GM19438 (cell line): ENCODE results near the gene MRPS11.
"Not testable (repeated sequence)": the region's sequence is repeated elsewhere in the genome, so short reads cannot be mapped to it uniquely, and the experiment has no call there.

ENCODE experiments used
- ATAC-seq: cut with Tn5 transposase; IDR thresholded peaks from one replicate; pipeline ENCODE4 v1.9.1; 2021; ENCODE audit warnings: low read depth; ENCODE audit not compliant: unreplicated experiment

MRPS11 gene

GRCh38 chr15:88487796-88488523 lies 20.5 kb downstream of the MRPS11 start:
- no peak for ATAC-seq

DNA sequence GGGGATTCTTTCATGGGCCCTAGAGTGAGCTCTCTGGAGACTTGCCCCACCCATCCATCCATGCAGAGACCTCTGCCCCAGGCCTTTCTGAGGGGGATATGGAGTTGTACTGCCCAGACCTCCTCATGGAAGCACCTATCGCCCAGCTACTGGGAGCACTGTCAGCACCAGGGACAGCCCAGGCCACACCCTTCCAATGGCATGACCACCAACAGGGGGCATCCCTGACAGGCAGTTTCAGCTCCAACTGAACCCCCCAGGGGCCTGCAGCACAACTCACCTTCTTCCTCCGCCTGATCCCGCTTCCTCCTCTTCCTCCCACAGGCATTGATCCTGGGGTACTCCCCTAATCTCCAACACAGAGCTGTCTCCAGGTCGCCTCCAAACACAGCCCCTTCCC lies 21.8 kb downstream of the MRPS11 start:
- ATAC-seq = no peak

DNA sequence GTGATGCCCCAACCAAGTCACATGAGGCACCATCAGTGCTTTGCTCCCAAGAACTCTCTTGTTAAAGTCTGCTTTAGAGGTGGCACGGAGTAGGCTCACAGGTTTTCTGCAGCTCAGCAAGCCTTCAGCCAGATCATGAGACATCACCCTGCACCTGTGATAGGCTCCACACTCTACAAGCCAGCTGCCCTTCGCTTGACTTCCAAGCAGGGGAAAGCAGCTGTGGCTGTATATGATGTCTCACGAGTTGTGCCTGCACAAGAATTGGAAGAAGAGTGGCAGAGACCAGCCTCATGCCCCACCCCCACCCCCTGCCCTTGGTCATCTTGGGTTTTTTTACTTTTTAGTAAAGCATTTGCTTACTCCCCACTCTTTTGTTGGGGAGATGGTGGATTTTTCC lies 22.5 kb downstream of the MRPS11 start:
- ATAC-seq = no peak

- no peak for ATAC-seq
Observed at GRCh38 chr15:88491158-88491557, 23.6 kb downstream of the MRPS11 start.

- no peak for ATAC-seq
Observed at GRCh38 chr15:88493844-88494243, 26.3 kb downstream of the MRPS11 start.

DNA sequence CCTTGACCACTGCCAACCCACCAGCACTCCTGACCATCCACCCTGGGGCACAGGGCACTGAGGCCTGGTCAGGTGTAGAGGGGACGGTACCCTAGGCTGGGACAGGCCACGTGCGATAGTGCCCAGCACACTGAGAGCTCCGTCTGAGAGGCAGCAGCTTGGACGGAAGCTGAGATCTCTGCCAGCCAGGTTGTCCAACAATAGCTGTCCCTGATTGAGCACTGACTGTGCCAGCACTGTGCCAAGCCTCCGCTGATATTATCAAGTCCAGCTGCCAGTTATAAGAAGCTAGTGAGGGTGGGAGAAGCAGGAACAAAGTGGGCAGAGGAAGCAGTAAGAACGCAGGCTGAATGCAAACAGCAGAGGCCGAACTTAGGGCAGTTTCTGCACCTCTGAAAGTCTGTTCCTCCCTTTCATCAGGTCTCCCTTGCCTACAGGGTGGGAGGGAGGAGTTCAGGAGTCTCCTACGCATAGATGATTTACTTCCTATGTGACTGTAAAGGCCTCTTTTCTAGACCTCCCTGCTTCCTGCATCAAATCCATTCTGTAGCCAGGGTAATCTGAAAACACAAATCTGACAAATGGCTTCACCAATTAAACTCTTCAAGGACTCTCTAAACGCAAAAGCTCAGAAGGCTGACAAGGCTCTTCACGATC lies 29.7 kb downstream of the MRPS11 start:
- ATAC-seq = no peak

DNA sequence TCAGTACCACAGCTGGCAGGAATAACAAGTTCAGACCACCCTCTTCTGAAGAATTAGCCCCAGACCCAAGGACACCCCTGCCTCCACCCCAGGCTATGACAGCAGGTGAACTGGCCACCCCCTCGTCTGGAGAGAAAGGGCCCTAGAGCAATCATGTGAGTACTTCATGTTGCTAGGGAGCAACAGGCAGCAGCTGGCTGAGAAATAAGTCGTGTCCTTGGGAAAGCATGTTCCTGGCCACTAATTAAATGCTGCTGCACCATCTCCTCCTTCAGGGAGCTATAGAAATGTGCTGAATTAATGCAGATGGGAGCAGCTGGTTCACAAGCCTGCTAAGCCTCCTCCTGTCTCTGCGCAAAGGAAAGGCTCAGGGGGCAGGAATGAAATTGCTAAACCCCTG lies 31.5 kb downstream of the MRPS11 start:
- no peak for ATAC-seq

DNA sequence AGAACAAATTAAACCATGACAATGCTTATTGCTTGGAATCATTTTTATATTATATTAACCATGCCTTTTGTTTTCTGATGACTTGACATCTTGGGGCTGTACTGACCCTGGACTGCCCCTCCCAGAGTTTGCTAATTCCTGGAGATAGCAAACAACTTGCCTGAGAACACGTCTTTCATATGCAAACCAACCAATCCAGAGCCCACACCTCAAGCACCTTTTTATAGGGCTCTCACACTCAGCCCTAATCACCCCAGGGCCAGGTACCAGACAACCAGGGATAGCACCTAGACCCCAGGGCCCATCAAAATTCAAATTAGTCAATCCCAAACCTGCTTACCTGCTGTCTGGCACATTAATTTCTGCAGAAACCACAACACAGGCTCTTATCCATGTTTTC lies 36.9 kb downstream of the MRPS11 start:
- ATAC-seq = no peak

DNA sequence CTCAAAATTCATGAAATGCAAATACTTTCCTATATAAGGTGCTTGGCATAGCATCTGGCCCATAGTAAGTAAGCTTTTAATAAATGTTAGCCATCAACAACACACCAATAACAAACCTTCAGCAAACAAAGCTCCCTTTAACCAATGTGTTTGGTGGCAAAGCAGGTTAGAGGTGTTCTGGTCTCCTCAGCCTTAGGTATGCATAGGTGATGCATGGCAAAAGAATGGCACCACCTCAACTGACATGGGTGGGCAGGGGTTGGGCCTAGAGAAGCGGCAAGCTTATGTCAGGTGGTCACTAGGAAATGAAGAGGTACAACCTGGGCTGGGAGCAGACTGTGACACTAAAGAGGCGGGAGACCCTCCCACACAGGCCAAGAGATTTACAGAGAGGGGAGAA lies 38.2 kb downstream of the MRPS11 start:
- ATAC-seq = no peak

DNA sequence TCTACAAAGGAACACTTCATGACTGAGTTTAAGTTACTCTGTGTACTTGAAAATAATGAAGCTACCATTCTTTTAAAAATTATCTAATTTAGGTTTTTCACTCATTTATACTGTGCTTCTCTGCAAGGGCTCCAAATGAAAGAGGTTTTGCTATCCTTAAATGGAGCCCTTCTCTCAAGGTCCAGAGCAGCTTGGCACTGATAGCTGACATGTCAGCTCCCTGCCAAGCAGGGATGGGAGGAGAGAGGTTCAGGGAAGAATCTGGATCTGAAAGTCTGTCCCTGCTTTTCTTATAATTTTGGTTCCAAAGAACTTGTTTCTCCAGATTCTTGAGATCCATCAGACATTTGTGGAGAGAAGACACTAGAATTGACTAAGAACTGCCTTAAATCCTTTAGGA lies 39.1 kb downstream of the MRPS11 start:
- no peak for ATAC-seq

GRCh38 chr15:88509321-88509720 lies 41.8 kb downstream of the MRPS11 start:
- ATAC-seq = no peak

GRCh38 chr15:88509964-88510363 lies 42.5 kb downstream of the MRPS11 start:
- ATAC-seq = no peak

DNA sequence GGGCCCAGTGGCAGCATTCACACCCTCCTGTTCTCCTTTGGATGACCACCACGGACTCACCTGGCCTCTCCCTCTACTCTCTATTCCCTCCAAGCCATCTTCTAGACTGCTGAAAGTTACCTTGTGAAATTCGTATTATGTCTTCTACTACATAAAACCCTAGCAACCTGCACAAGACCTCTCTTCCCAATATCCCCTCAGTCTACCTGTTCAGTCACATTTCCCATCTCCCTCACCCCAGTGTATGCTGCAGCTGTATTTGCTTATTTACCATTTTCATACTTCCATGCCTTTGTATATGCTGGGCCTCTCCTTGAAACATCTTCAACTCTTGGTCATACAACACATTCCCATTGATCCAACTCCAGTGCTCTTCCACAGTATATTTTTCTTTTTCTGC lies 43.7 kb downstream of the MRPS11 start:
- no peak for ATAC-seq

DNA sequence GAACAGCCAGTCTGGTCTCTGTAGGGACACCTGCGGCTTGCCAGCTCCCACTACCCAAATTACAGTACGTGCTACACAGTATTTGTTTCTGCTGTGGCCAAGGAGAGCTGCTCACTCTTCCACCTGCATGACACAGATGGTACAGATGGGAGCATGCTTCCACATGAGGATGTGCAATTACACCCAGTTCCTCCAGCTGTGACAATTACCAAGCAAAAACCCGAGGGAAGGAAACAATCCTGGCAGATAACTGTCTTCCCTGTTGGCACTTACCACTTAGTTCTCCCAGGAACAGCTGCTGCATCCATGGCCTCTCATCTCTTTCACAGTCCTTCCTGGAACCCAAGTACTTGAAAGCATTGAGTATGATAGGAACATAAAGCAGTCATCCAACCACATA lies 44.6 kb downstream of the MRPS11 start:
- ATAC-seq = no peak

DNA sequence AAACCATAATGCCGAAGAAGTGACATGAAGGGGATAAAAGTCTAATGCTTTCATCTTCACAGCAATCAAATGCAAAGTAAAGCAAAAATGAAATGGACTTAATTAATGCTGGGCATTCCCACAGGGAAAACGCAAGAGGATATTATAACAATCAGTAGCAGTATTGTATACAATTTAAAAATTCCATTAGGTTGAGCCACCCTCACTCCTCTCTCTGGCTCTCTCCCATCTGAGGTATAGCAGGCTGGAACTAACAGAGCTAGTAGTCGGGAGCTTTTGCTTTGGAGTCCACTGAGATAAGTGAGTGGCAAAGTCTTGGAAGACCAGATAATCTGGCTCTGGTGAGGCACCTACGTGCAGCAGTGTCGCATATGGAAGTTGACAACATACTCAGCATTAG lies 45.1 kb downstream of the MRPS11 start:
- no peak for ATAC-seq

- ATAC-seq = no peak
Observed at GRCh38 chr15:88513195-88513594, 45.7 kb downstream of the MRPS11 start.

DNA sequence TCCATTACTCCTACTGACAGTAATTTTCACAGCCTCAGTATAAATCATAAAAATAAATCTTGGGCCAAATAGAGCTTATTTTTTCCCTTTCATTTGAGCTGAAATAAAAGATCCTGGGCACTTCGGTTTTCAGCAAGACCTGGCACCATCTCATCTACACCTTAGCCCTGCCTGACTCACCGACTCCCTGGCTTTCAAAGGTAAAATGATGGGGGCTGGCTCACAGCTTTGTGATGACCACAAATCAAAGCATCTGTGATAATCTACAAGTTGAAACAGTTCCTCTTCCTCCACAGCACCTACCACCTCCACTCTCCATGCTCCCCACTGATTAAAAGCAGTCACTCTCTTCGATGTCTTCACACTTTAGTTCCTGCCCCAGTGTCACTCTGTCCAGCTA lies 51.4 kb downstream of the MRPS11 start:
- ATAC-seq = no peak

- not testable (repeated sequence) for ATAC-seq
Observed at GRCh38 chr15:88524094-88524493, 56.6 kb downstream of the MRPS11 start.

GRCh38 chr15:88525418-88525817 lies 57.9 kb downstream of the MRPS11 start:
- no peak for ATAC-seq

DNA sequence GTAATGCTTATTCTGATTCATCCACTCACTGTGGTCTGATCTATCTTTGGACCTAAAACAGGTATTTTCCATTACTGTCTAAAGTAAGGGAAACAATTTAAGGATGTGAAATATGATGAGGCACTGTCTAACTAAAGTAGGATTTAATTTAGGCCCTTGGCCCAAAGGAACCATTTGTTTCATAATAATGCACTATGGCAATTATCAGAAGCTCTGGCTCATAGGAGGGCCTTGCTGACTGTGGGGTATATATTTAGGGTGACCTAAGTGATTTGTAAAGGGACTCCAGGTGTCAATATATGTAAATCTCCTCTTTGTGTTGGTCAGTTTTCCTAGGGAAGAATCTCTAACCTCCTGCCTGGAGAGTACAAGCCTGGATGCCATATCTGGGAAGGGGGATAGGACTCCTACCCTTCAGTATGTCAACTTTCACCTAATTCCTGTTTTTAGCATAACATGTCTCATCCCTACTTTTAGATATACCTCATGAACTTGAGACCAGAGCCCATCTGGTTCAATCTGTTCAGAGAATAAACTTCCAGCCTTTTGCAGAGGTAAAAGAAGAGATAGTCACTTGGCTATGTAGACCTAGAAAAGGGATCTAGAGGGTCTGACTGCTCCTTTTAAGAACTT lies 58.9 kb downstream of the MRPS11 start:
- no peak for ATAC-seq

- no peak for ATAC-seq
Observed at GRCh38 chr15:88529021-88529630, 61.6 kb downstream of the MRPS11 start.
